Adrenal gland (tissue), 12 donors: ENCODE results near the gene RASD1. TPM values are rescaled to one million over a fixed set of nuclear protein-coding genes. Genes with fewer than 3 reads are reported as not detected.

Experiments used
- DNase-seq, 7 donors: peaks; one replicate each; pipeline ENCODE4 v3.0.0-alpha.2; 2019 to 2020
- H3K27ac ChIP-seq, 5 donors: fragments of 200-600 bp; sonication (generic) in 4 of 5; 1 replicate in 3 of 5; 2 replicates in 2 of 5; pipeline versions ENCODE4 v1.5.1 to v1.8.0; 2016 to 2020; ENCODE audit warnings: mild to moderate bottlenecking in 1 of 5
- H3K27me3 ChIP-seq: fragments of 200-600 bp; 2 replicates; pipeline ENCODE4 v1.8.0; 2021
- H3K36me3 ChIP-seq, 2 donors: fragments of 200-600 bp; replicated peaks in 1 of 2; 1 replicate in 1 of 2; 2 replicates in 1 of 2; pipeline versions ENCODE4 v1.5.1 to v1.8.0; 2018 to 2022
- H3K4me1 ChIP-seq, 2 donors: fragments of 200-600 bp; replicated peaks in 1 of 2; 1 replicate in 1 of 2; 2 replicates in 1 of 2; pipeline versions ENCODE4 v1.5.1 to v1.8.0; 2018 to 2021
- H3K4me3 ChIP-seq, 4 donors: fragments of 200-600 bp; sonication (generic) in 3 of 4; one replicate each; pipeline ENCODE4 v1.5.1; 2016 to 2018
- H3K9me3 ChIP-seq, 3 donors: fragments of 200-600 bp; sonication (generic) in 1 of 3; replicated peaks in 1 of 3; 1 replicate in 2 of 3; 2 replicates in 1 of 3; pipeline versions ENCODE4 v1.5.1 to v1.8.0; 2016 to 2021
- POLR2A ChIP-seq, 2 donors: fragments of 450-650 bp; IDR thresholded peaks; one replicate each; pipeline ENCODE4 v1.6.1; 2017; ENCODE audit warnings: antibody characterized with exemption in 2 of 2, mild to moderate bottlenecking in 2 of 2, moderate library complexity in 1 of 2
- WGBS, 4 donors: extraction: QIAGEN DNeasy Blood & Tissue Kit in 2 of 4; methylation state at CpG; one replicate each; pipeline versions ENCODE4 v1.1.5 to v1.1.7; 2013 to 2017; 5-methylcytosine and 5-hydroxymethylcytosine counted together
- intact Hi-C, 2 donors: fragments of 100-400 bp; cut with DNase I; formaldehyde crosslinking; loops; one replicate each; pipeline versions ENCODE4 v1.14.1 to v1.15.0; 2022 to 2023
- polyA plus RNA-seq, 3 donors: library from polyadenylated mRNA; stranded (reverse); fragments of 200-250 nt in 2 of 3; fragments of 350-450 nt in 1 of 3; fragmentation: Illumina TruSeq in 1 of 3; extraction: RNeasy Lipid Tissue Mini Kit (QIAGEN cat#74804) in 1 of 3; gene quantifications; one replicate each; pipeline ENCODE4 v1.2.3, GENCODE V29; 2013 to 2014
- total RNA-seq, 9 donors: library from RNA; depleted of rRNA in 4 of 9; stranded (reverse); fragments of >200 nt in 4 of 9; fragments of 120-200 nt in 1 of 9; fragmentation: NEBNext Ultra II Directional in 1 of 9; extraction: Animal tissue kit (Norgen Biotek cat#: 25700) in 1 of 9; gene quantifications; one replicate each; pipeline versions ENCODE4 v1.1.0 to v1.2.4, GENCODE V29; 2013 to 2023
- TF ChIP-seq, protein P1 (sequence below), 6 experiments: fragments of 450-650 bp in 4 of 6; fragments of 200-600 bp in 2 of 6; sonication (generic) in 1 of 6; IDR thresholded peaks; 1 replicate in 5 of 6; 2 replicates in 1 of 6; pipeline versions ENCODE4 v1.5.1 to v1.8.0; 2016 to 2021; ENCODE audit warnings: antibody characterized with exemption in 6 of 6, mild to moderate bottlenecking in 2 of 6, moderate library complexity in 1 of 6
- donor health status: healthy with polysubstance abuse.
- donor health status: Bipolar disorder and iron deficiency.
- donor health status: DM: yes; HTN: yes; CAD: no.
- donor health status: DM: no; HTN: no; CAD: no.
- donor health status: DM: no; HTN: no; CAD: no.
- donor health status: DM: yes; HTN: yes; CAD: no.

Gene RASD1
- total and polyA plus RNA-seq, 12 donors = 4.5 to 134 (median 18.4) TPM

DNA sequence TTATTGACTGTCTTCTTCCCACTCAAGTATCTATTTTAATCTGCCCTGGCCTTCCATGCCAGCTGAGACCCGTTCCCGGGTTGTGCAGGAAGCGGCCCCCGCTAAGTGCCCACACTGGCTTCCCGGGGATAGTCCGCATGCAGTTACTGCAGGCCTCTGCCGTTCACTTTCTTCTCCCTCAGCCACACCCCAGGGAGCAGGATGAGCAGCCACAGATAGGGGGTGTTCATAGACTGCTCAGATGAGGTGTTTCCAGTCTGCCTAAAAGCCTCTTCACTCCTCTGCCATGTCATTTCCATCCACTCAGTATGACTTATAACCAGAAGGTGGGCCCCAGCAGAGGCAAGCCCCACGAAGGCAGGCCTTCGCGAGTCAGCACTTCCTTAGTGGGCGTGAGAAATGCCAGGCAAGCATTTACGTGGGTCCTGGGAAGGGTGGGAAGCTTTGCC is 11.7 kb downstream of the RASD1 start:
- DNase-seq = no peak
- Histone ChIP-seq H3K9me3 (no peaks in the 10 kb centered on the region), H3K4me3 (no peak overlapping the region), H3K27ac (no peak overlapping the region), H3K27me3 (no peaks in the 10 kb centered on the region), H3K36me3 (peaks cover 0 to 7% of the 10 kb centered on the region in 2 donors), H3K4me1 (peaks cover 0 to 18% of the 10 kb centered on the region in 2 donors)
- 64 to 70% (median 68%) methylated on average over 12 of the region's 12 CpGs for WGBS, 4 donors
- intact Hi-C loops = no loop called here
- TF ChIP-seq, protein P1, sequence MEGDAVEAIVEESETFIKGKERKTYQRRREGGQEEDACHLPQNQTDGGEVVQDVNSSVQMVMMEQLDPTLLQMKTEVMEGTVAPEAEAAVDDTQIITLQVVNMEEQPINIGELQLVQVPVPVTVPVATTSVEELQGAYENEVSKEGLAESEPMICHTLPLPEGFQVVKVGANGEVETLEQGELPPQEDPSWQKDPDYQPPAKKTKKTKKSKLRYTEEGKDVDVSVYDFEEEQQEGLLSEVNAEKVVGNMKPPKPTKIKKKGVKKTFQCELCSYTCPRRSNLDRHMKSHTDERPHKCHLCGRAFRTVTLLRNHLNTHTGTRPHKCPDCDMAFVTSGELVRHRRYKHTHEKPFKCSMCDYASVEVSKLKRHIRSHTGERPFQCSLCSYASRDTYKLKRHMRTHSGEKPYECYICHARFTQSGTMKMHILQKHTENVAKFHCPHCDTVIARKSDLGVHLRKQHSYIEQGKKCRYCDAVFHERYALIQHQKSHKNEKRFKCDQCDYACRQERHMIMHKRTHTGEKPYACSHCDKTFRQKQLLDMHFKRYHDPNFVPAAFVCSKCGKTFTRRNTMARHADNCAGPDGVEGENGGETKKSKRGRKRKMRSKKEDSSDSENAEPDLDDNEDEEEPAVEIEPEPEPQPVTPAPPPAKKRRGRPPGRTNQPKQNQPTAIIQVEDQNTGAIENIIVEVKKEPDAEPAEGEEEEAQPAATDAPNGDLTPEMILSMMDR (IDR thresholded peaks at IDR 0.05) = no peak
- no peak for TF ChIP-seq POLR2A (IDR thresholded peaks at IDR 0.05)

DNA sequence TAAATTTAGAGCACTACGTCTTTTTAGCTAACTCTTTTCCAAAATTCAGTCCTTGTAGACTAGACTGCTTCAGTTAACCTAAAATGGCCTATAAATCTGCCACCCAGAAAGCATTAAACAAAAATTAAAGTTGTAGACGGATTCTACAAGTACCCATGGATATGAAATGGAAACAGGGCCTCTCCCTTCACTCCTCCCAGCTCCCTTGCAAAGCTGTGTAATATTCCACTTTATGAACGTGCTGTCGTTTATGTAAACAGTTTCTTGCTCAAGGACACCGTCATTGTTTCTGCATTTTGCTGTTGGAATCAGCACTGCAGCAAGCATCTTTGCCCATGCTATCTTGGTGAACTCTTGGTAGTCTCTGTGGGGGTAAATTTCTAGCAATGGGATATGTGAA is 14.3 kb downstream of the RASD1 start:
- Histone ChIP-seq H3K4me1 (peaks cover 12 to 42% of the 10 kb centered on the region in 2 donors), H3K9me3 (no peaks in the 10 kb centered on the region), H3K27me3 (no peaks in the 10 kb centered on the region), H3K27ac (no peak overlapping the region), H3K36me3 (no peaks in the 10 kb centered on the region), H3K4me3 (no peak overlapping the region)
- DNase-seq = no peak
- 64 to 78% (median 67%) methylated on average over 5 of the region's 5 CpGs for WGBS, 4 donors
- intact Hi-C loops = no loop called here
- no peak for TF ChIP-seq POLR2A (IDR thresholded peaks at IDR 0.05)
- TF ChIP-seq, protein P1 (IDR thresholded peaks at IDR 0.05) = no peak

DNA sequence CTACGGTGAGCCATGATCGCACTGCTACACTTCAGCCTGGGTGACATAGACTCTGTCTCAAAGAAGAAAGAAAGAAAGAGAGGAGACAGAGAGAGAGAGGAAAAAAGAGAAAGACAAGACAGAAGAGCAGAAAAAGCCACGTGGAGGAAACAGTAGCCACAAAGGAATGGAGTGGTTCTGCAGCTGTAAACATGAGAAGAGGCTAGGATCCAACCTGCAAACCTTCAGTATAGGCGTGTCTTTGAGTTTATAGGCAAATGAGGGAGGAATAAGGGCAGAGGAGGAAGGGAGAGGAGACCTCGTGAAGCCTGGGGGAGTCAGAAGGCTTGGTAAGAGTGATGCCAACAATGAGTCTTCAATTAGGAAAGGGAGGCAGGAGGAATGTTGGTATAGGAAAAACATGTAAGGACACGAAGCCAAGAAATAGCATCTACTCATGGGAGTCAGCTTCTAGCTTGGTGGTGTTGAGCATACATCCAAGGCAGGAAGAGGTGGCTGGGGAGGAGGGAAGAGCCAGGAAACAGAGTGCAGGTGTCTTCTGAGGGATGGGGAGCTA is 15.5 kb downstream of the RASD1 start:
- intact Hi-C loops = no loop called here
- Histone ChIP-seq H3K36me3 (no peaks in the 10 kb centered on the region), H3K4me1 (peaks cover 12 to 46% of the 10 kb centered on the region in 2 donors), H3K9me3 (no peaks in the 10 kb centered on the region), H3K4me3 (no peak overlapping the region), H3K27ac (no peak overlapping the region), H3K27me3 (no peaks in the 10 kb centered on the region)
- TF ChIP-seq, protein P1 (IDR thresholded peaks at IDR 0.05) = no peak
- TF ChIP-seq POLR2A (IDR thresholded peaks at IDR 0.05) = no peak
- WGBS, 4 donors = 90 to 92% (median 91%) methylated on average over 6 of the region's 6 CpGs
- DNase-seq = no peak

DNA sequence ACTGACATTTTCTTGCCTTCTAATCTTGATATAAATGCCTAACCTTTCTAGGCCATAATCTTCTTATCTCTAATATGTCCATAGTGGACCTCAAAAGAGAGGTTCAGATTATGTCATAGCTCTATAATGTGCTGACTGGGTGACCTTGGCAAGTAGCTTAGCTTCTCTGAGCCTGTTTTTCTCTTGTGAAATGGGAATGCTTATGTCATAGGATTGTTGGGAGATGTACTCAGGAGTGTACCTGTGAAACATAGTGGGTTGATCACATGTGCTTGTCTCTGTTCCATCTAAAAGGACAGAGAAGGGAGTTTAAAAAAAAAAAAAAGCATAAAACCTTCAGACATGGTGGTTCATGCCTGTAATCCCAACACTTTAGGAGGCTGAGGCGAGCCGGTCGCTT is 17.0 kb downstream of the RASD1 start:
- Histone ChIP-seq H3K4me1 (peaks cover 12 to 46% of the 10 kb centered on the region in 2 donors), H3K4me3 (no peak overlapping the region), H3K27me3 (no peaks in the 10 kb centered on the region), H3K9me3 (no peaks in the 10 kb centered on the region), H3K27ac (no peak overlapping the region), H3K36me3 (no peaks in the 10 kb centered on the region)
- 94 to 98% (median 95%) methylated on average over 3 of the region's 3 CpGs for WGBS, 4 donors
- intact Hi-C loops = no loop called here
- DNase-seq = no peak
- TF ChIP-seq, protein P1 (IDR thresholded peaks at IDR 0.05) = no peak
- no peak for TF ChIP-seq POLR2A (IDR thresholded peaks at IDR 0.05)
